HG03342 (cell line): ENCODE data around the gene RFC3.

Experiments used
- ATAC-seq: cut with Tn5 transposase; IDR thresholded peaks from one replicate; pipeline ENCODE4 v1.9.1; 2021; ENCODE audit warnings: mild to moderate bottlenecking, moderate library complexity; ENCODE audit not compliant: unreplicated experiment

The RFC3 gene

DNA sequence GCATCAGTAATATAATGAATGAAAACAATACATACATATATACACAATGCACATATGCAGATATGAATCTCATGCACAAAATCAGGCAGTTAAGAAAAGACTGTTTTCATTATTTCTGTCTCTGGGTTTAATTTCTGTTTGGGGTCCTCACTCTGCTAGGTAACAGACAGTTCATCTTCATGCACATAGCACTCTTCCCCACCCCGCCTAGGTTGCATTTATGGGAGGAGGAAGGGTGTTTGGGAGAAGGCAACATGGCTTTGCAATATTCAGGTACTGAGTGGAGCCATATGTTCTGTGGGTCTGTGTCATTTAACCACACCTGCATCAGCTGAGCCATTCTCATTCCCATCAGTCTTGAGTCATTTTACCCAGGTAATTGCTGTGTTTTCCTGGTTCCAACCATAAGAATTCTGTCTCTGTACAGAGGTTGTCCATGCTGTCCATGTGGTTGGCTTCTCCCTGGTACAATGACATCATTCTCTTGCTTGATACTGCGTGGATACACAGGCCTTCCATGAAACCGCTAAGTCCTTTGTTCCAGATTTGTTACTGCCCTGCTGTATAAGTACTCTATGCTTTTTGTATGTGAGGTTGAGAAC lies 45.3 kb downstream of the RFC3 start:
- no peak for ATAC-seq

DNA sequence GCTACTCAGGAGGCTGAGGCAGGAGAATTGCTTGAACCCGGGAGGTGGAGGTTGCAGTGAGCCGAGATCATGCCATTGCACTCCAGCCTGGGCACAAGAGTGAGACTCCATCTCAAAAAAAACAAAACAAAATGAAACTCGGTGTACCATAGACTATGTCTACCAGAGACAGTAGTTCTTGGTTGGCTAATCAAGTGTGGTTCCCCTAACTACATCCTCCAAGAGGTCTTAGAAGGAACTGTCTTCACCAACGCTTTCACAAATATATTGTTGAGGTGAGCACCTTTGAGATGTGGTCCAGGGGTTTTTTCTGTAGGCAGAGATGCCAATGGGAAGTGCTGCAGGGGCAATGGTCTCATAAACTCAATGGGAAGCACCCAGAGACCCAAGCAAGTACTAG lies 48.0 kb downstream of the RFC3 start:
- peak; percentile 94 for ATAC-seq

DNA sequence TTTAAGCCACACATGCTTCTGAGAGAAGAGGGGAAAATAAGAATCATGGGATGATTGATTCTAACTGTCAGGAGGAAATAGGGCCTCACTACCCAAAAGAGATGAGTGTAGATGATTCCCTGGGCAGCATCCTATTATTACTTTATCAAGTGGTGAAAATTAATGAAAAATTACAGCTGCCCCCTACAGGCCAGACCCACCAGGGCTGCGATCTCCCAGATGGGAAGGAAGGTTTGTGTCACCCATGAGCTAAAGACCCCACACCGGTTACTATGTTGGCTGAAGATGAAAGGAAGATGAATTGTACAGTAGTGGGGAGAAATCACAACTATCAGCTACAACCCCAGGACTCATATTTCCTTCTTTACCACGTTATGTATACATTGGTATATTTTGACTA lies 49.5 kb downstream of the RFC3 start:
- no peak for ATAC-seq

DNA sequence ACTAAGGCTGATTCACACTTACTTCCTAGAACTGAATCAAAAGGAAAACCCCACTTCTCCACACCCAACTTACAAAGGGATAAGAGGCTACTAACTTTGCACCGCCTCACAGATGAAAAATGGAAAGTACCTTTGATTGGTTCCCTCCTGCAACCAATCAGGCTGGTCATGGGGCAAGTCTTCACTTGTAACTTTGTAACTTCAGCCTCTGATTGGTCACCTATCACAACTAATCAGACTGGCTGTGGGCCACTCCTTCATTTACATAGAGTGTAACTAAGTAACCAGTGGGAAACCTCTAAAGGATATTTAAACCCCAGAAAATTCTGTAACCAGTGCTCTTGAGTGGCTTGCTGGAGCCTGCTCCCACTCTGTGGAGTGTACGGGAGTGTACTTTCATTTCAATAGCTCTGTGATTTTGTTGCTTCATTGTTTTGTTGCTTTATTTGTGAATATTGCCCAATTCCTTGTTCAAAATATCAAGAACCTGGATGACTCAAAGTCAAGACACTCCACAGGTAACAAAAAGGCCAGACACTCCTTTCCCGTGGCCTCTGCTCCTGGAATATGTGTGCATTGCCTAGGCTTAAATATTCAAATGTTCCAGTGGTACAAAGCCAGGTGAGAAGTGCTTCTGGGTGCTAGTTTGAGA lies 50.5 kb downstream of the RFC3 start:
- no peak for ATAC-seq

DNA sequence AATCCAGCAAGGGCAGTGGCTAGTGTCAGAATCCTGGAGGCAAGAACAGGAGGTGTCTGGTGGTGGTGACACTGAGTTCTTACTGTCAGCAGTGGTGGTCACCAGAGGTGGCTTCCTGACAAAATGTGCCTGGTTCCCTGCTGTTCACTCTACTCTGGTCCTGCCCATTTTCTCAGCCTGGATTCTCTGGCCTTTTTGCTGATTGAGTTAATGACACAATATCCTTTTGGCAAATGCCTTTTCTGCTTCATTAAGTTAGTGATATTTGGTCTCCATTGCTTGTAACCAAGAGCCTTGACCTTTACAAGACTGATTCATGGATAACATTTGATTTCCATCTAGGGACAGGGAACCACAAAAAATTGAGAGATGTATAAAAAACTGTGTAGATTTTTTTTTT lies 51.1 kb downstream of the RFC3 start:
- no peak for ATAC-seq

DNA sequence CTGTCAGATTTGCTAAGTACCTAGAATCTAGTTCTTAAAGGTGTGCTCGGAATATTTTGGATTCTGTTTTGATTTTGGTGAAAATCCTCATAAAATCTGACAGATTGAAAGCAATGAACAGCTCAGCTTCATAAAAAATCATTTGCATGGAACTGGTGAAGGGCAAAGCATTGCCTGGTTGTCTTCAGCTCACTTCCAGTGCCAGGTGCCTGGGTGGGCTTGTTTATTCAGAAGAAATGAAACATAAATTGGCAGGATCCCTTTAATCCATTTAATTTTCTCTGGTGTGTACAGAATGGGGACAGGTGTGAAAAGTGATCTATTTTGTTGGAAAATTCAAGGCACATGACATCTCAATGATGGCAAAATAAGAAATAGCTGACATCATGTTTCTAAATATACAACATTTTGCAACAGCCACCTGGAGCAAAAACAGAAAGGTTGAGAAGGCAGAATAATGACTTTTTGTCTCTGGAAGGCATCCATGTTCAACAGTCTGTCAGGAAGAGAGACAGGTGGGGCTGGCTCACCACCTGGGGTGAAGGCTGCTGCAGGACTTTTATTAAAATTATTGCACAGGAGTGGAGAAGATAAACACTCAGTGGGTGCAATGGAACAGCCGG lies 52.2 kb downstream of the RFC3 start:
- no peak for ATAC-seq

DNA sequence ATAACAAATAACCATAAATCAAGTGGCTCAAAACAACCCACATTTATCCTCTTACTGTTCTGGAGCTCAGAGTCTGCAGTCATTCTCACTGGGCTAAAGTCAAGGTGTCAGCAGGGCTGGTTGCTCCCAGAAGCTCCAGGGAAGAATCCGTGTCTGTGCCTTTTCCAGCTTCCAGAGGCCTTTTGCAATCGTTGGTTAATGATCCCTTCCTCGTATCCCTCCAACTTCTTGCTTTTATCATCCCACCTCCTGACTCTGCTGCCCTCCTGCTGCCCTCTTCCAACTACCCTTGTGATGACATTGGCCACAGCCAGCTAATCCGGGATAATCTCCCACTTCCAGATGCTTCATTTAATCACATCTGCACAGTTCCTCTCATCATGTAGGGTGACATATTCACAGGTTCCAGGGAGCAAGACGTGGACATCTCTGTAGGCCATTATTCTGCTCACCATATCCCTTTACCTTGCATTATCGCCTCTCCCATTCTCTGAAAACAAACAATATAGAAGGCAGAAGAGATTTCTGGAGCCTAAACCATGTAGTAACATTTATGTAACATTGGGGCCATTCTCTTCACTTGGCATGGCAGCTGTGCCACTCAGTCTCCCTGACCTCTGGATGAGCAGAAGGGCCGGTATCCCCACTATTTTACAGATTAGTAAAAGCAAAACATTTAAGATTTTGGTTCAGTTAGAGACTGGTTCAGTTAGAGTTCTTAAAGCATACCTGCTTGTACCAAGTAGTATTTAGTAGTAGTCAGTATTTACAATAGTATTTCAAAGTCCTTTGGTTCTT lies 53.5 kb downstream of the RFC3 start:
- ATAC-seq = no peak

DNA sequence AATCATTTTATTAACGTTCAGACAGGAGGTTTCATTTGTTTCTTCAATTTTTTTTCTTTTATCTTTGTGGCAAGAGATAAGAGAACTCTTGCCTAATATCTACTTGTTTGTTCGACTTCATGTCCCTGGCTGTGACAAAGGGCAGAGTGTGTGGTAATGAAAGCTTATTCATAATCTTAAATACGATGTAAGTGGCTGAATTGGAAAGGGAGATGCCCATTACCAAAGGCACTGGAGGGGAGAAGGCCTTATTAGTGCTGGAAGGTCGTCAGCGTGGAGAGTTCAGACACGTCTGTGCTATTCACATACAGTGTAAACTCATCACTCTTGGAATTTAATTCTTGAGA lies 54.0 kb downstream of the RFC3 start:
- ATAC-seq = no peak

DNA sequence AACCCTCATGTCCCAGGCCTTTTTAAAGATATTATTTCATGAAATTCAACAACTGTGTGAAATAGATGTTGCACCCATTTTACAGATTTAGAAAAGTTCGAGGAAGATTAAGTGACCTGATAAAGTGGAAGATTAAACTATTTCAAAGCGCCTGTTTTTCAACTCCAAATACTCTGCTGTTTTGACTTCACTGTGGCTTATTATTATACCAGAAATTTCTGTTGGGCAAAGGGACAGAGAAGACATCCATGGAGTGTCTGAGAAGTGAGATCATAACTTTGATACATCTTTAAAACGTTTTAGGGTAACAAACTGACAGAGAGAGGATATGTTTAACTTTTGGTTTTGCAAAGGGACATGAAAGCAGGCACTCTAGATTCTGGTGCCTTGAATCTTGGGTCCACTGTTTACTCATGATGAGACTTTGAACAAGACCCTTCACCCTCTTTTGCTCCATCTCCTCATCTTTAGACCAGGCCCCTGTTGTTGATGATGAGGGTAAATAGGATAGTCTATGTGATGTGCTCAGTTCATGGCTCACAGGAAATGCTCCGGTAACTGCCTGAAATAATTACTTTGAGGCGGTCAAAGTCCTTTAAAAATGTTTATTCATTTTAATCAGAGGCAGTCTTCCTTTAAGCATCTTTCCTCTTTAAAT lies 55.4 kb downstream of the RFC3 start:
- ATAC-seq = no peak

DNA sequence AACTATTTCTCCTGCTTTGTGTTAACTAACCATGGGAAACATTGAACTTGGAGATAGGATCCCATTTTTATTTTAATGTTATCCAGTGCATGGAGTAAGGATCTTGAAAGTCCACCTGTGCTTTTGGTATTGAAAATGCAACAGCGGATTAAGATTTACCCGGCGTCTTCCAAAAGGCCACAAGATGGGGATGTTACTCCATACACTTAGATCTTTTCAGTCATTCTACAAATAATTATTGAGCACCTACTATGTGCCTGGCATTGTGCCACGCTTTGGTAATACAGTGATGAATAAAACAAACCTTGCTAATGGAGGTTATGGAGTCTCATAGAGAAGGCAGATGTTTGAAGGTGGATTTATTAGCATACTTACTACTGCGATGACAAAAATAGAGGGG lies 56.9 kb downstream of the RFC3 start:
- no peak for ATAC-seq

DNA sequence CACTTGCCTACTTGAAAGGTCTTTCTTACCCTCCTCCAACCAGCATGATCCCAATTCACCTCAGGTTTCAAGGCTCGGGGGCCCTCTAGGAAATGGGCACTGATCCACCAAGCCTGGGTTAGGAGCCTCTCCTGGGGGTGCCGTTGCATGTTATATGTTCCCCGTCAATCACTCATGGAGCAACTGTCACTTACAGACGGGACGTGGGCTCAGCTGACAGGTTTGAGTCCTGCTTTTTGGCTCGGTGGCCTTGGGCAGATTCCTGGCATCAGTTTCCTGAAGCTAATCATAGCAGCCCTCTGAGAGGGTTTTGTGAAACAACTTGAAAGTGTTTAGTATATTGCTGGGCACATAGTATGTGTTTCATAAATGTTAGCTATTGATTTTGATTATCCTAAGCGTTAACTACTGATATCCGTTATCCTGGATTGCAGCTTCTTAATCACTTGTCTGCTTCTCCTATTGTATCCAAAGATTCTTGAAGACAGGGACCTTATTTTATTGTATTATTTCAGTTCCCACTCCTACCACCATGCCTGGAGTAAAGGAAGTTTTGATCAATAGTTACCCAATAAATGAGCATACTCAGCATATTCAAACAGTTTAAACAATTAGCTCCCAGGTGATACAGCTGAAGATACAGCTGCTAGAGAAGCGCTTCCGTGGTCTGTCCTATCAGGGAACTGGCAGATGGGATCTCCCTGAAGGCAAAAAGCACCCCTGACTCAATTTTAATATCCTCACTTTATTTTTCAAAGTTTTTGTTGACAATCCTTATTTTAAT lies 57.9 kb downstream of the RFC3 start:
- ATAC-seq = no peak

DNA sequence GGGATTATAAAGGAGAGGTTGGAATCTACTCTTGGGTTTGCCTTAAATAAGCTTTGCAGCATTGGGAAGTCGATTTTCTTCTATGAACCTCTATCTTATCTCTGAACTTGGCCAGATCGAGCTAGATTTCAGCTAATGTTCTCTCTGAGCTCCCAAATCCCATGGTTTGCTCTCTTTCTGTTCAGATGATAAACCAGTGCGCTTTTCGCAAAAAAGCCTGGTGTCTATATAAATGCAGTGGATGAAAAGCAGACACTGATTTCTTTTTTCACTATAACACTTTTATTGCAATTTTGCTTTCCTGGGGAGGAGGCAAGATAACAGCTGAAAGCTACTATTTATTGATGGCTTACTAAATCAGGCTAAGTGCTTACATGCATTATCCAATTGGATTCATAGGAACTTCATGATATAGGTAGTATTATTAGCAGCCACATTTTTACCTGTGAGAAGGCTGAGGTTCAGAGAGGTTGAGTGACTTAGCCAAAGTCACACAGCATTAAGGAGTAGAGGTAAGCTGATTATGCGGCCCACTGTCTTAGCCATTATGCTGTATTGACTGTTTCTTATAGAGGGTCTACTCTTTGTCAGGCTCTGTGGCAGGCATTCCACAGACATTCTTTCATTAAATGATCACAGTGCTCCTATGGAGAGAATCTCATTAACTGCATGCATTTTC lies 58.9 kb downstream of the RFC3 start:
- no peak for ATAC-seq

DNA sequence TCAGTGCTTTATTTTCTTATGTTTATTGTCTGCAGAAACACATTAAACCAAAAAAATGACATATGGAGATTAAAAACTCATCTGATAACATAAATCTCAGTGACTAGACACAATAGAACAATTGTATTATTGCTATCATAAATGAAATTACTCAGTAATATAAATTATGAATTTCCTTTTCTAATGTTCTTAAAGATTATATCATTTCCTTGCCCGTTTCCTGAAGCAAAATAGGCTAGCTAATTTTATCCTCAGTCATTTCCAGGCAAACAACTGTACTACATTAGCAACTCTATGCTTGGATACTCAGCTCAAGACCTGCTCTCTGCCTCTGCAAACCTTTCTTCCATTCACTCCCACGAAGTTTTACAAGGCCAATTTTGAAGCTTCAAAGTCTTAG lies 61.2 kb downstream of the RFC3 start:
- ATAC-seq = no peak

DNA sequence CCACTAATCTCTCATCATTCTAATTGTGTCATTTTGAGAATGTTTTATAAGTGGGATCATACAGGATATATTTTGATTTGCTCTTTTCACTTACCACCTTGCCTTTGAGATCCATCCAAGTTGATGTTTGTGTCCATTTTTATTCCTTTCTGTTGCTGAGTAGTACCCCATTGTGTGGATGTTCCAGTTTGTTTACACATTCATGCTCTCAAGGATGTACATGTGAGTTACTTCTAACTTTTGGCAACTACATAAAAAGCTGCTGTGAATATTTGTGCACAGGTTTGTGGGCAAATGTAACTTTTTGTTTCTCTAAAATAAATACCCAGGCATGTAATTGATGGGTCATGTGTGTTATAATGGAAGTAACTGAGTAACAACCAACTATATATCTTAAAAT lies 64.9 kb downstream of the RFC3 start:
- no peak for ATAC-seq

DNA sequence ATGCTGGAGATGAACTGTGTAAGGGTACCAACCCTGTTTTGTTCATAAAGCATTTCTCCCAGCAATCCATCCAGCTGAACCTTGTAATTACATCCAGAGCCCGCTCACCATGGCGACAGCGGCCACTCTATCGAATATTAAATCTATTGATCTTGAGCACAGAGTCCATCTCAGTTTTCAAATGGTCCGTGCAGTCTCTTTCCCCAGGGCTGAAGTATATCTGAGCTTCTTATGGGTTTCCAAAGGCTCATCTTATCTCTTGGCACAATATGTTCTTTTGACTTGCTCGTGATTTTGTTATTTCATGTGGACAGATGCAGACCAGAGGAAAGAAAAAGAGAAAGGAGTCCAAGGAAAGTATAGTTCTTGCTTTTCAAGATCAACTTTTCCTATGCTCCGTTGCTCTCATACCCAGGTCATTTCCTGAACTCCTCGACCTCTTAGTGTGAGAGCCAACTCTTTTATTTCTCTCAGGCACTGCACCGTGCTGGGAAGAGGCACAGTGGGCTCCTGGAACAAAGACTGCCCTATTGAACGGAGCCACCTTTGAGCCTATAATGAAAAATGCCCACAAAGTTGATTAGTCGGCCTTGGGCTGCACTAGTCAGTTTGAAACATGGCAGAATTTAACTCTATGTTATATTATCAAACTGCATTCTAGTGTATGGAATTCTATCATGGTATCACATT lies 66.7 kb downstream of the RFC3 start:
- no peak for ATAC-seq
